Glutamatergic neuron (in vitro differentiated cells): ENCODE measurements around the gene MBP. TPM values are rescaled to one million over a fixed set of nuclear protein-coding genes. Genes with fewer than 3 reads are reported as not detected.
A peak's percentile ranks its signal among the peaks of the same experiment; 100 is the strongest.

Experiments
- DNase-seq: peaks from one replicate; pipeline ENCODE4 v3.0.0; 2022
- H3K27ac Mint-ChIP-seq: one replicate; pipeline ENCODE4 v1.8.0; 2020; ENCODE audit warnings: mild to moderate bottlenecking, mixed read lengths, inconsistent platforms; ENCODE audit not compliant: unreplicated experiment
- H3K27me3 Mint-ChIP-seq: one replicate; pipeline ENCODE4 v1.8.0; 2020; ENCODE audit warnings: mild to moderate bottlenecking, moderate library complexity, mixed read lengths, inconsistent platforms; ENCODE audit not compliant: unreplicated experiment
- H3K36me3 Mint-ChIP-seq: one replicate; pipeline ENCODE4 v1.8.0; 2020; ENCODE audit warnings: mild to moderate bottlenecking, mixed read lengths, inconsistent platforms; ENCODE audit not compliant: unreplicated experiment
- H3K4me1 Mint-ChIP-seq: one replicate; pipeline ENCODE4 v1.8.0; 2020; ENCODE audit warnings: mild to moderate bottlenecking, low read depth, mixed read lengths, inconsistent platforms; ENCODE audit not compliant: unreplicated experiment
- H3K4me3 Mint-ChIP-seq: one replicate; pipeline ENCODE4 v1.8.0; 2020; ENCODE audit warnings: mild to moderate bottlenecking, mixed read lengths, inconsistent platforms; ENCODE audit not compliant: unreplicated experiment
- H3K9me3 Mint-ChIP-seq: one replicate; pipeline ENCODE4 v1.8.0; 2020; ENCODE audit warnings: mild to moderate bottlenecking, moderate library complexity, mixed read lengths, inconsistent platforms; ENCODE audit not compliant: unreplicated experiment
- CTCF ChIP-seq: fragments of 200-600 bp; sonication (generic); IDR thresholded peaks from one replicate; pipeline ENCODE4 v1.5.0; 2021; ENCODE audit not compliant: partially characterized antibody, unreplicated experiment
- total RNA-seq: library from RNA; stranded (reverse); fragmentation: NEBNext Ultra II Directional; extraction: Animal tissue kit (Norgen Biotek cat#: 25700); gene quantifications from one replicate; pipeline ENCODE4 v1.2.1, GENCODE V29; 2021; ENCODE audit not compliant: unreplicated experiment

Gene MBP
- total RNA-seq, 1 donor from 2014 or later: 82.6 TPM

GRCh38 chr18:76983613-76984051 lies 149.0 kb downstream of the MBP start:
- H3K36me3 Mint-ChIP-seq: peaks cover 4% of the 10 kb centered on the region
- DNase-seq: no peak
- peaks cover 4% of the 10 kb centered on the region for H3K27me3 Mint-ChIP-seq
- TF ChIP-seq CTCF: peak; percentile 59
- peaks cover 14% of the 10 kb centered on the region for H3K9me3 Mint-ChIP-seq
- peak overlapping the region; percentile 62 for H3K27ac Mint-ChIP-seq
- peaks cover 43% of the 10 kb centered on the region for H3K4me1 Mint-ChIP-seq
- H3K4me3 Mint-ChIP-seq: no peak overlapping the region

- H3K27ac Mint-ChIP-seq: peak overlapping the region; percentile 62
Measured at GRCh38 chr18:76982841-76983583, 149.6 kb downstream of the MBP start.

GRCh38 chr18:76982038-76982437 lies 150.5 kb downstream of the MBP start:
- H3K36me3 Mint-ChIP-seq: peaks cover 4% of the 10 kb centered on the region
- H3K4me1 Mint-ChIP-seq: peaks cover 47% of the 10 kb centered on the region
- peaks cover 12% of the 10 kb centered on the region for H3K9me3 Mint-ChIP-seq
- H3K27ac Mint-ChIP-seq: no peak overlapping the region
- no peak overlapping the region for H3K4me3 Mint-ChIP-seq
- no peak for TF ChIP-seq CTCF
- DNase-seq: no peak
- peaks cover 11% of the 10 kb centered on the region for H3K27me3 Mint-ChIP-seq

More at GRCh38 chr18:76982841-76983583, 149.6 kb downstream of the MBP start:
- H3K27me3 Mint-ChIP-seq: peaks cover 7% of the 10 kb centered on the region
- peak; percentile 98 for TF ChIP-seq CTCF
- peaks cover 4% of the 10 kb centered on the region for H3K36me3 Mint-ChIP-seq
- DNase-seq: peak; percentile 88
- peaks cover 12% of the 10 kb centered on the region for H3K9me3 Mint-ChIP-seq
- H3K4me3 Mint-ChIP-seq: no peak overlapping the region
- peaks cover 40% of the 10 kb centered on the region for H3K4me1 Mint-ChIP-seq

GRCh38 chr18:76981396-76981968 lies 151.1 kb downstream of the MBP start:
- no peak for DNase-seq
- H3K4me1 Mint-ChIP-seq: peaks cover 51% of the 10 kb centered on the region
- peaks cover 11% of the 10 kb centered on the region for H3K27me3 Mint-ChIP-seq
- no peak for TF ChIP-seq CTCF
- peaks cover 4% of the 10 kb centered on the region for H3K36me3 Mint-ChIP-seq
- H3K9me3 Mint-ChIP-seq: peaks cover 11% of the 10 kb centered on the region
- H3K4me3 Mint-ChIP-seq: no peak overlapping the region
- H3K27ac Mint-ChIP-seq: no peak overlapping the region
